Measurements from ENCODE around the gene DPP6. TPM values are rescaled to one million over a fixed set of nuclear protein-coding genes. Genes with fewer than 3 reads are reported as not detected.

The DPP6 gene
- total RNA-seq, 2 experiments from 2014 or later = not detected

- Mint-ChIP-seq H3K27me3 (peaks cover 4% of the 10 kb centered on the region), H3K27ac (no peak overlapping the region), H3K4me1 (ENCODE audit: low read depth) (no peaks in the 10 kb centered on the region), H3K4me3 (no peak overlapping the region), H3K9me3 (no peaks in the 10 kb centered on the region), H3K36me3 (ENCODE audit: low read depth) (no peaks in the 10 kb centered on the region)
- H3K4me1 ChIP-seq (ENCODE audit: insufficient read depth, low read length) = no peaks in the 10 kb centered on the region
- ChIA-PET POLR2A (no interaction called here), CTCF (no interaction called here)
- H3K36me3 ChIP-seq (ENCODE audit: insufficient read depth, low read length) = no peaks in the 10 kb centered on the region
- no peak for TF ChIP-seq CTCF (IDR thresholded peaks at IDR 0.05)
- peaks cover 0 to 13% of the 10 kb centered on the region in 2 experiments for H3K27me3 ChIP-seq (ENCODE audit: control insufficient read depth in 1 of 2, insufficient read depth in 2 of 2, low read length in 2 of 2)
- no peak for ATAC-seq (ENCODE audit: poor library complexity)
- H3K9me3 ChIP-seq (ENCODE audit: control insufficient read depth in 1 of 2, insufficient read depth in 1 of 2, low read length in 2 of 2) = peaks cover 0 to 6% of the 10 kb centered on the region in 2 experiments
- H3K27ac ChIP-seq (ENCODE audit: low read depth in 1 of 2, low read length in 2 of 2) = no peak overlapping the region
- no peak overlapping the region for H3K4me3 ChIP-seq (ENCODE audit: low read length)
- no peak for DNase-seq
- intact Hi-C loops (cut with DNase I, micrococcal nuclease) = no loop called here
These were observed 688.9 kb downstream of the DPP6 start for GRCh38 chr7:154741131-154741530.

- TF ChIP-seq CTCF (IDR thresholded peaks at IDR 0.05) = no peak
- no peaks in the 10 kb centered on the region for H3K4me1 Mint-ChIP-seq (ENCODE audit: low read depth)
- H3K27ac ChIP-seq (ENCODE audit: low read depth in 1 of 2, low read length in 2 of 2) = no peak overlapping the region
- no peak overlapping the region for H3K4me3 ChIP-seq (ENCODE audit: low read length)
- H3K36me3 ChIP-seq (ENCODE audit: insufficient read depth, low read length) = no peaks in the 10 kb centered on the region
- ATAC-seq (ENCODE audit: poor library complexity) (no peak), DNase-seq (no peak)
- intact Hi-C loops (cut with DNase I, micrococcal nuclease) = no loop called here
- H3K27me3 Mint-ChIP-seq = peaks cover 4% of the 10 kb centered on the region
- peaks cover 0 to 13% of the 10 kb centered on the region in 2 experiments for H3K27me3 ChIP-seq (ENCODE audit: control insufficient read depth in 1 of 2, insufficient read depth in 2 of 2, low read length in 2 of 2)
- H3K4me1 ChIP-seq (ENCODE audit: insufficient read depth, low read length) = no peaks in the 10 kb centered on the region
- no peak overlapping the region for H3K27ac Mint-ChIP-seq
- no peaks in the 10 kb centered on the region for H3K9me3 Mint-ChIP-seq
- POLR2A ChIA-PET = no interaction called here
- no peak overlapping the region for H3K4me3 Mint-ChIP-seq
- no peaks in the 10 kb centered on the region for H3K36me3 Mint-ChIP-seq (ENCODE audit: low read depth)
- CTCF ChIA-PET = no interaction called here
- peaks cover 0 to 10% of the 10 kb centered on the region in 2 experiments for H3K9me3 ChIP-seq (ENCODE audit: control insufficient read depth in 1 of 2, insufficient read depth in 1 of 2, low read length in 2 of 2)
These were observed 691.0 kb downstream of the DPP6 start for GRCh38 chr7:154743206-154743605.

GRCh38 chr7:154744256-154744860 lies 692.2 kb downstream of the DPP6 start:
- Histone ChIP-seq H3K27ac (ENCODE audit: low read depth in 1 of 2, low read length in 2 of 2) (no peak overlapping the region), H3K4me3 (ENCODE audit: low read length) (no peak overlapping the region), H3K4me1 (ENCODE audit: insufficient read depth, low read length) (no peaks in the 10 kb centered on the region), H3K36me3 (ENCODE audit: insufficient read depth, low read length) (no peaks in the 10 kb centered on the region), H3K9me3 (ENCODE audit: control insufficient read depth in 1 of 2, insufficient read depth in 1 of 2, low read length in 2 of 2) (peaks cover 0 to 9% of the 10 kb centered on the region in 2 experiments), H3K27me3 (ENCODE audit: control insufficient read depth in 1 of 2, insufficient read depth in 2 of 2, low read length in 2 of 2) (peaks cover 0 to 13% of the 10 kb centered on the region in 2 experiments)
- H3K9me3 Mint-ChIP-seq = no peaks in the 10 kb centered on the region
- no peak for TF ChIP-seq CTCF (IDR thresholded peaks at IDR 0.05)
- POLR2A ChIA-PET = no interaction called here
- no peak overlapping the region for H3K4me3 Mint-ChIP-seq
- no peaks in the 10 kb centered on the region for H3K4me1 Mint-ChIP-seq (ENCODE audit: low read depth)
- ATAC-seq (ENCODE audit: poor library complexity) = no peak
- CTCF ChIA-PET = no interaction called here
- H3K27ac Mint-ChIP-seq = no peak overlapping the region
- peaks cover 4% of the 10 kb centered on the region for H3K27me3 Mint-ChIP-seq
- no peaks in the 10 kb centered on the region for H3K36me3 Mint-ChIP-seq (ENCODE audit: low read depth)
- DNase-seq = peak in 1 of 14 experiments; percentile 6
- intact Hi-C loops (cut with DNase I, micrococcal nuclease) = no loop called here

Data from CD4-positive, alpha-beta T cell (primary cell).